Liver (tissue), 9 donors: Measurements from ENCODE around the gene INTS1. TPM values are rescaled to one million over a fixed set of nuclear protein-coding genes. Genes with fewer than 3 reads are reported as not detected.

Source experiments
- DNase-seq: peaks from one replicate; pipeline ENCODE4 v3.0.0-alpha.2; 2017; ENCODE audit warnings: low spot score
- H3K27ac ChIP-seq, 2 donors: one replicate each; pipeline ENCODE4 v1.7.0; 2013; ENCODE audit warnings: inconsistent platforms in 2 of 2, low read length in 2 of 2, control low read depth in 1 of 2, low read depth in 1 of 2, mild to moderate bottlenecking in 1 of 2
- H3K27me3 ChIP-seq, 4 donors: one replicate each; pipeline versions ENCODE4 v1.6.1 to v1.7.0; 2013; ENCODE audit warnings: low read length in 3 of 4, inconsistent platforms in 1 of 4, mild to moderate bottlenecking in 1 of 4, moderate library complexity in 1 of 4; ENCODE audit not compliant: control insufficient read depth in 4 of 4, insufficient read depth in 4 of 4
- H3K36me3 ChIP-seq, 4 donors: one replicate each; pipeline versions ENCODE4 v1.6.1 to v1.7.0; 2013; ENCODE audit warnings: low read length in 3 of 4, mild to moderate bottlenecking in 3 of 4, low read depth in 1 of 4, moderate library complexity in 1 of 4; ENCODE audit not compliant: control insufficient read depth in 4 of 4, insufficient read depth in 3 of 4
- H3K4me1 ChIP-seq, 4 donors: one replicate each; pipeline versions ENCODE4 v1.6.1 to v1.7.0; 2013; ENCODE audit warnings: low read length in 3 of 4, mild to moderate bottlenecking in 3 of 4, moderate library complexity in 1 of 4; ENCODE audit not compliant: control insufficient read depth in 4 of 4, insufficient read depth in 4 of 4
- H3K4me3 ChIP-seq, 3 donors: one replicate each; pipeline versions ENCODE4 v1.6.1 to v1.7.0; 2013; ENCODE audit warnings: low read length in 3 of 3, control low read depth in 1 of 3, low read depth in 1 of 3, mild to moderate bottlenecking in 1 of 3
- H3K9ac ChIP-seq, 2 donors: one replicate each; pipeline ENCODE4 v1.7.0; 2013; ENCODE audit warnings: low read length in 2 of 2, mild to moderate bottlenecking in 2 of 2, moderate library complexity in 2 of 2, control low read depth in 1 of 2, low read depth in 1 of 2
- H3K9me3 ChIP-seq, 4 donors: one replicate each; pipeline versions ENCODE4 v1.6.1 to v1.7.0; 2013; ENCODE audit warnings: low read length in 3 of 4; ENCODE audit not compliant: control insufficient read depth in 4 of 4
- EGR1 ChIP-seq, 2 donors: IDR thresholded peaks; 2 replicates each; pipeline ENCODE4 v1.6.1; 2016 to 2018; ENCODE audit warnings: antibody characterized with exemption in 2 of 2, low read depth in 2 of 2
- FOXA1 ChIP-seq: IDR thresholded peaks from 2 replicates; pipeline ENCODE4 v1.6.1; 2016; ENCODE audit warnings: antibody characterized with exemption
- FOXA2 ChIP-seq: IDR thresholded peaks from 2 replicates; pipeline ENCODE4 v1.6.1; 2016; ENCODE audit warnings: antibody characterized with exemption
- GABPA ChIP-seq, 2 donors: IDR thresholded peaks in 1 of 2; conservative IDR thresholded peaks in 1 of 2; 2 replicates each; pipeline ENCODE4 v1.6.1; 2016; ENCODE audit warnings: antibody characterized with exemption in 2 of 2, mild to moderate bottlenecking in 1 of 2, moderate library complexity in 1 of 2
- HNF4A ChIP-seq, 2 donors: conservative IDR thresholded peaks; 2 replicates each; pipeline ENCODE4 v1.6.1; 2016; ENCODE audit warnings: antibody characterized with exemption in 2 of 2, mild to moderate bottlenecking in 2 of 2
- HNF4G ChIP-seq: IDR thresholded peaks from 2 replicates; pipeline ENCODE4 v1.6.1; 2016; ENCODE audit warnings: antibody characterized with exemption
- JUND ChIP-seq, 2 donors: IDR thresholded peaks; 2 replicates each; pipeline ENCODE4 v1.6.1; 2016; ENCODE audit warnings: antibody characterized with exemption in 2 of 2
- MAX ChIP-seq: IDR thresholded peaks from 2 replicates; pipeline ENCODE4 v1.6.1; 2016; ENCODE audit warnings: antibody characterized with exemption
- NR2F2 ChIP-seq: IDR thresholded peaks from 2 replicates; pipeline ENCODE4 v1.6.1; 2016; ENCODE audit warnings: antibody characterized with exemption
- RAD21 ChIP-seq, 2 donors: IDR thresholded peaks; 2 replicates each; pipeline ENCODE4 v1.6.1; 2016; ENCODE audit warnings: antibody characterized with exemption in 2 of 2, mild to moderate bottlenecking in 2 of 2
- RXRA ChIP-seq, 2 donors: IDR thresholded peaks; 2 replicates each; pipeline ENCODE4 v1.6.1; 2017 to 2018; ENCODE audit warnings: antibody characterized with exemption in 2 of 2, mild to moderate bottlenecking in 1 of 2
- SP1 ChIP-seq: IDR thresholded peaks from 2 replicates; pipeline ENCODE4 v1.6.1; 2018; ENCODE audit warnings: antibody characterized with exemption, mild to moderate bottlenecking
- TAF1 ChIP-seq: conservative IDR thresholded peaks from 2 replicates; pipeline ENCODE4 v1.6.1; 2016; ENCODE audit warnings: antibody characterized with exemption, mild to moderate bottlenecking
- YY1 ChIP-seq: IDR thresholded peaks from 2 replicates; pipeline ENCODE4 v1.6.1; 2016; ENCODE audit warnings: antibody characterized with exemption, mild to moderate bottlenecking
- ZBTB33 ChIP-seq: IDR thresholded peaks from 2 replicates; pipeline ENCODE4 v1.6.1; 2016; ENCODE audit warnings: antibody characterized with exemption
- WGBS: extraction: QIAGEN DNeasy Blood & Tissue Kit; methylation state at CpG from one replicate; pipeline ENCODE4 v1.1.7; 2013; 5-methylcytosine and 5-hydroxymethylcytosine counted together
- polyA plus RNA-seq, 2 donors: library from polyadenylated mRNA; stranded (reverse) in 1 of 2; unstranded in 1 of 2; fragments of 200-250 nt in 1 of 2; fragments of >200 nt in 1 of 2; fragmentation: Nextera tagmentation in 1 of 2; extraction: Ambion mirVana in 1 of 2; gene quantifications; one replicate each; pipeline versions ENCODE4 v1.2.1 to v1.2.3, GENCODE V29; 2013 to 2015
- total RNA-seq, 2 donors: library from RNA; depleted of rRNA; stranded (reverse); fragments of >200 nt; gene quantifications; one replicate each; pipeline ENCODE4 v1.2.3, GENCODE V29; 2014
- TF ChIP-seq, protein P1 (sequence below): IDR thresholded peaks from 2 replicates; pipeline ENCODE4 v1.6.1; 2016; ENCODE audit warnings: antibody characterized with exemption, mild to moderate bottlenecking
- TF ChIP-seq, protein P2 (sequence below): fragments of 150-350 bp; IDR thresholded peaks from 2 replicates; pipeline ENCODE4 v1.5.1; 2017; ENCODE audit warnings: improper control_type of control experiment, low read depth, low read length; ENCODE audit not compliant: missing input control
- donor health status: healthy.
- donor health status: healthy.
- donor health status: healthy.
- donor health status: healthy.
- donor health status: healthy.

The INTS1 gene
- total and polyA plus RNA-seq, 4 donors, result 14.6 to 37.9 (median 30.7) TPM

GRCh38 chr7:1544896-1545416 is 40.8 kb upstream of the INTS1 start:
- H3K27me3 ChIP-seq, result no peaks in the 10 kb centered on the region
- H3K9ac ChIP-seq, result no peak overlapping the region
- H3K36me3 ChIP-seq, result peaks cover 4 to 19% (median 12%) of the 10 kb centered on the region in 4 donors
- no peak overlapping the region for H3K4me3 ChIP-seq
- no peaks in the 10 kb centered on the region for H3K9me3 ChIP-seq
- no peak overlapping the region for H3K27ac ChIP-seq
- no peak for DNase-seq
- TF ChIP-seq FOXA2, result no peak
- TF ChIP-seq FOXA1, result no peak
- no peak for TF ChIP-seq HNF4G
- TF ChIP-seq, protein P1, sequence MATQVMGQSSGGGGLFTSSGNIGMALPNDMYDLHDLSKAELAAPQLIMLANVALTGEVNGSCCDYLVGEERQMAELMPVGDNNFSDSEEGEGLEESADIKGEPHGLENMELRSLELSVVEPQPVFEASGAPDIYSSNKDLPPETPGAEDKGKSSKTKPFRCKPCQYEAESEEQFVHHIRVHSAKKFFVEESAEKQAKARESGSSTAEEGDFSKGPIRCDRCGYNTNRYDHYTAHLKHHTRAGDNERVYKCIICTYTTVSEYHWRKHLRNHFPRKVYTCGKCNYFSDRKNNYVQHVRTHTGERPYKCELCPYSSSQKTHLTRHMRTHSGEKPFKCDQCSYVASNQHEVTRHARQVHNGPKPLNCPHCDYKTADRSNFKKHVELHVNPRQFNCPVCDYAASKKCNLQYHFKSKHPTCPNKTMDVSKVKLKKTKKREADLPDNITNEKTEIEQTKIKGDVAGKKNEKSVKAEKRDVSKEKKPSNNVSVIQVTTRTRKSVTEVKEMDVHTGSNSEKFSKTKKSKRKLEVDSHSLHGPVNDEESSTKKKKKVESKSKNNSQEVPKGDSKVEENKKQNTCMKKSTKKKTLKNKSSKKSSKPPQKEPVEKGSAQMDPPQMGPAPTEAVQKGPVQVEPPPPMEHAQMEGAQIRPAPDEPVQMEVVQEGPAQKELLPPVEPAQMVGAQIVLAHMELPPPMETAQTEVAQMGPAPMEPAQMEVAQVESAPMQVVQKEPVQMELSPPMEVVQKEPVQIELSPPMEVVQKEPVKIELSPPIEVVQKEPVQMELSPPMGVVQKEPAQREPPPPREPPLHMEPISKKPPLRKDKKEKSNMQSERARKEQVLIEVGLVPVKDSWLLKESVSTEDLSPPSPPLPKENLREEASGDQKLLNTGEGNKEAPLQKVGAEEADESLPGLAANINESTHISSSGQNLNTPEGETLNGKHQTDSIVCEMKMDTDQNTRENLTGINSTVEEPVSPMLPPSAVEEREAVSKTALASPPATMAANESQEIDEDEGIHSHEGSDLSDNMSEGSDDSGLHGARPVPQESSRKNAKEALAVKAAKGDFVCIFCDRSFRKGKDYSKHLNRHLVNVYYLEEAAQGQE, result no peak
- no peak for TF ChIP-seq RXRA (IDR thresholded peaks at IDR 0.05)
- TF ChIP-seq TAF1, result no peak
- no peak for TF ChIP-seq GABPA (IDR thresholded peaks at IDR 0.05 in 1 of 2, conservative IDR thresholded peaks at IDR 0.05 in 1 of 2)
- no peak for TF ChIP-seq HNF4A (conservative IDR thresholded peaks at IDR 0.05)
- TF ChIP-seq, protein P2, sequence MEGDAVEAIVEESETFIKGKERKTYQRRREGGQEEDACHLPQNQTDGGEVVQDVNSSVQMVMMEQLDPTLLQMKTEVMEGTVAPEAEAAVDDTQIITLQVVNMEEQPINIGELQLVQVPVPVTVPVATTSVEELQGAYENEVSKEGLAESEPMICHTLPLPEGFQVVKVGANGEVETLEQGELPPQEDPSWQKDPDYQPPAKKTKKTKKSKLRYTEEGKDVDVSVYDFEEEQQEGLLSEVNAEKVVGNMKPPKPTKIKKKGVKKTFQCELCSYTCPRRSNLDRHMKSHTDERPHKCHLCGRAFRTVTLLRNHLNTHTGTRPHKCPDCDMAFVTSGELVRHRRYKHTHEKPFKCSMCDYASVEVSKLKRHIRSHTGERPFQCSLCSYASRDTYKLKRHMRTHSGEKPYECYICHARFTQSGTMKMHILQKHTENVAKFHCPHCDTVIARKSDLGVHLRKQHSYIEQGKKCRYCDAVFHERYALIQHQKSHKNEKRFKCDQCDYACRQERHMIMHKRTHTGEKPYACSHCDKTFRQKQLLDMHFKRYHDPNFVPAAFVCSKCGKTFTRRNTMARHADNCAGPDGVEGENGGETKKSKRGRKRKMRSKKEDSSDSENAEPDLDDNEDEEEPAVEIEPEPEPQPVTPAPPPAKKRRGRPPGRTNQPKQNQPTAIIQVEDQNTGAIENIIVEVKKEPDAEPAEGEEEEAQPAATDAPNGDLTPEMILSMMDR, result no peak
- no peak for TF ChIP-seq SP1
- no peak for TF ChIP-seq YY1
- no peak for TF ChIP-seq RAD21 (IDR thresholded peaks at IDR 0.05)
- no peak for TF ChIP-seq EGR1 (IDR thresholded peaks at IDR 0.05; ENCODE audit: low read depth in 2 of 2)
- TF ChIP-seq JUND (IDR thresholded peaks at IDR 0.05), result no peak
- TF ChIP-seq MAX, result no peak
- TF ChIP-seq NR2F2, result no peak
- H3K4me1 ChIP-seq, result no peaks in the 10 kb centered on the region
- WGBS, result 91% methylated on average over 16 of the region's 16 CpGs

DNA sequence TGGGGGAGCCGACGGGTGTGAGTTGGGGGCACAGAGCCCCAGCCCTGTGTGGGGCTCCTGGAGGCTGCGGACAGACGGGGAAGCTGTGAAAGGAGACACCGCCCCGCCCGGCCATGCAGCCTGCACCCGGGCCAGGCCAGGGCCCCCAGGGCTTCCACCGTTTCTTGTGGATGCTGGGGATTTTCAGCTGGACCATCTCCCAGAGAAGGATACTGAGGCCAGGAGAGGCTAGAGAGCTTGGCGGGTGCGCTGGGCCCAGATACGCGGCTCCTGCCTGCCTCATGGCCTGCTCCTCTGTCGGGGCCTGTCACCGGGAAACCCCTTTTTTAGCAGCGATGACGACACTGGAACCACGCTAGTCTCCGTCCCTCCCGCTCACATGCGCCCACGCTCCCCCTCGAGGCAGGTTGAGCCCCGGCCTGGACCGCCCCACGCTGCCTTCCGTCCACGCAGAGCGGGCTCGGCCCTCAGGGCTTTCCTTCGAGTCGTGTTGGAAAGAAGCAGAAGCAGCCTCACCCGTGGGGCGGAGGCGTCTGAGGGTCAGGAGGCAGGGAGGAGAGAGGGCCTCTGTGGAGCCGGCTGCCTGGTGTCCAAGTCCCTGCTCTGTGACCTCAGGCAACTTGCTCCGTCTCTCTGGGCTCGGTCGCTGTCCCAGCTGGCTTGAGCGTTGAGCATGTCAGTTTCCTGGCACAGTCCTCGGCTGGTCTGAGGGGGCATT is 40.1 kb upstream of the INTS1 start:
- no peaks in the 10 kb centered on the region for H3K4me1 ChIP-seq
- WGBS, result 86% methylated on average over 41 of the region's 41 CpGs
- no peak overlapping the region for H3K9ac ChIP-seq
- H3K4me3 ChIP-seq, result no peak overlapping the region
- no peak for DNase-seq
- H3K27me3 ChIP-seq, result no peaks in the 10 kb centered on the region
- no peaks in the 10 kb centered on the region for H3K9me3 ChIP-seq
- H3K27ac ChIP-seq, result no peak overlapping the region
- H3K36me3 ChIP-seq, result peaks cover 4 to 19% (median 14%) of the 10 kb centered on the region in 4 donors
- TF ChIP-seq RAD21 (IDR thresholded peaks at IDR 0.05) (no peak), SP1 (no peak), YY1 (no peak), RXRA (IDR thresholded peaks at IDR 0.05) (no peak), JUND (IDR thresholded peaks at IDR 0.05) (no peak), TAF1 (no peak), ZBTB33 (no peak), EGR1 (IDR thresholded peaks at IDR 0.05; ENCODE audit: low read depth in 2 of 2) (no peak), FOXA2 (no peak), MAX (no peak)
- TF ChIP-seq, protein P2, result no peak
